ENCODE measurements around the gene ZNF783.

The ZNF783 gene

GRCh38 chr7:149241696-149242095, 20.3 kb upstream of the ZNF783 start:
- Histone ChIP-seq H3K9me3 (replicated peaks; ENCODE audit: insufficient read depth, low read length) (no peaks in the 10 kb centered on the region), H3K79me2 (ENCODE audit: low read length) (peaks cover 59% of the 10 kb centered on the region), H3K4me3 (ENCODE audit: low read length) (no peak overlapping the region), H3K9ac (ENCODE audit: low read length) (no peak overlapping the region), H3K4me1 (ENCODE audit: low read length) (peaks cover 16% of the 10 kb centered on the region), H3K27ac (ENCODE audit: low read length) (no peak overlapping the region), H4K20me1 (ENCODE audit: insufficient read depth, low read length) (no peaks in the 10 kb centered on the region), H3K27me3 (replicated peaks; ENCODE audit: insufficient read depth, low read length) (no peaks in the 10 kb centered on the region), H3K9me2 (replicated peaks; ENCODE audit: insufficient read depth, low read length) (no peaks in the 10 kb centered on the region), H3K36me3 (replicated peaks; ENCODE audit: insufficient read depth, low read length) (no peaks in the 10 kb centered on the region), H3F3A (ENCODE audit: insufficient read depth, low read length) (peaks cover 14% of the 10 kb centered on the region), H3K4me2 (ENCODE audit: low read depth, low read length) (no peak overlapping the region), H2AFZ (ENCODE audit: low read length) (no peak overlapping the region)
- DNase-seq: no peak
- TF ChIP-seq EZH2phosphoT487 (IDR thresholded peaks at IDR 0.05; ENCODE audit: low read length): no peak
- no peak for TF ChIP-seq EZH2 (optimal IDR thresholded peaks at IDR 0.05; ENCODE audit: low read depth, low read length)
- no peak for TF ChIP-seq CTCF (IDR thresholded peaks at IDR 0.05; ENCODE audit: low read length)

- Histone ChIP-seq H3K27ac (ENCODE audit: low read length) (no peak overlapping the region), H3K27me3 (replicated peaks; ENCODE audit: insufficient read depth, low read length) (no peaks in the 10 kb centered on the region), H3K4me3 (ENCODE audit: low read length) (no peak overlapping the region), H3K9me2 (replicated peaks; ENCODE audit: insufficient read depth, low read length) (no peaks in the 10 kb centered on the region), H3K9ac (ENCODE audit: low read length) (no peak overlapping the region), H3K36me3 (replicated peaks; ENCODE audit: insufficient read depth, low read length) (no peaks in the 10 kb centered on the region), H4K20me1 (ENCODE audit: insufficient read depth, low read length) (no peaks in the 10 kb centered on the region), H3K79me2 (ENCODE audit: low read length) (peaks cover 71% of the 10 kb centered on the region), H2AFZ (ENCODE audit: low read length) (no peak overlapping the region), H3K9me3 (replicated peaks; ENCODE audit: insufficient read depth, low read length) (no peaks in the 10 kb centered on the region), H3K4me1 (ENCODE audit: low read length) (peaks cover 7% of the 10 kb centered on the region), H3F3A (ENCODE audit: insufficient read depth, low read length) (no peaks in the 10 kb centered on the region), H3K4me2 (ENCODE audit: low read depth, low read length) (no peak overlapping the region)
- TF ChIP-seq CTCF (IDR thresholded peaks at IDR 0.05; ENCODE audit: low read length): no peak
- TF ChIP-seq EZH2 (optimal IDR thresholded peaks at IDR 0.05; ENCODE audit: low read depth, low read length): no peak
- no peak for DNase-seq
Observed at GRCh38 chr7:149245244-149245643, 16.8 kb upstream of the ZNF783 start.

- no peaks in the 10 kb centered on the region for H3K9me3 ChIP-seq (replicated peaks; ENCODE audit: insufficient read depth, low read length)
- no peaks in the 10 kb centered on the region for H3F3A ChIP-seq (ENCODE audit: insufficient read depth, low read length)
- TF ChIP-seq EZH2phosphoT487 (IDR thresholded peaks at IDR 0.05; ENCODE audit: low read length): no peak
- no peak for TF ChIP-seq CTCF (IDR thresholded peaks at IDR 0.05; ENCODE audit: low read length)
- TF ChIP-seq EZH2 (optimal IDR thresholded peaks at IDR 0.05; ENCODE audit: low read depth, low read length): no peak
- H3K4me3 ChIP-seq (ENCODE audit: low read length): no peak overlapping the region
- H2AFZ ChIP-seq (ENCODE audit: low read length): no peak overlapping the region
- no peaks in the 10 kb centered on the region for H3K9me2 ChIP-seq (replicated peaks; ENCODE audit: insufficient read depth, low read length)
- H3K27ac ChIP-seq (ENCODE audit: low read length): no peak overlapping the region
- no peak for DNase-seq
- no peaks in the 10 kb centered on the region for H3K36me3 ChIP-seq (replicated peaks; ENCODE audit: insufficient read depth, low read length)
- no peaks in the 10 kb centered on the region for H3K27me3 ChIP-seq (replicated peaks; ENCODE audit: insufficient read depth, low read length)
- no peaks in the 10 kb centered on the region for H4K20me1 ChIP-seq (ENCODE audit: insufficient read depth, low read length)
- H3K79me2 ChIP-seq (ENCODE audit: low read length): peaks cover 66% of the 10 kb centered on the region
- peaks cover 2% of the 10 kb centered on the region for H3K4me1 ChIP-seq (ENCODE audit: low read length)
- no peak overlapping the region for H3K9ac ChIP-seq (ENCODE audit: low read length)
- no peak overlapping the region for H3K4me2 ChIP-seq (ENCODE audit: low read depth, low read length)
Observed at GRCh38 chr7:149245744-149246143, 16.3 kb upstream of the ZNF783 start.
